ENCODE results near the gene LYPD3. TPM values are rescaled to one million over a fixed set of nuclear protein-coding genes. Genes with fewer than 3 reads are reported as not detected.
A peak's percentile ranks its signal among the peaks of the same experiment; 100 is the strongest.

Gene LYPD3
- total and polyA plus RNA-seq, 12 donors, result 0.14 to 0.75 (median 0.36) TPM; not detected in 2

DNA sequence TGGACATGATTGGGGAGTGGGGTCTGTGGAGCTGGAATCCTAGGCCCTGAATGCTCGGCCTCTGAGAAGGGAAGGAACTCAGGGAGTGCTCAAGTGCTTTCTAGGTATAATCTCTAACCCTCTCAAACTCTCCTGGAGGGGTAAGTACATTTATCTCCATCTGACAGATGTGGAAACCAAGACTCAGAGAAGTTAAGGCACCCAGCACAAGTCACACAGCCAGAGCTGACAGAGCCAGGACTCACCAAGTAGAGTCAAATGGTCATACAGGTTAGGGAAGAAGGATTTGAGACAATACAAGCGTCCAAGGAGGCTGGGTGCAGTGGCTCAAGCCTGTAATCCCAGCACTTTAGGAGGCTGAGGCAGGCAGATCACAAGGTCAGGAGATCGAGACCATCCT lies 12.9 kb upstream of the LYPD3 start:
- no peak for TF ChIP-seq CTCF (IDR thresholded peaks at IDR 0.05)
- H3K36me3 ChIP-seq, result peaks cover 0 to 19% (median 0%) of the 10 kb centered on the region in 9 donors
- peaks cover 0 to 15% (median 10%) of the 10 kb centered on the region in 9 donors for H3K4me1 ChIP-seq
- WGBS, 2 donors, result 90 to 92% methylated on average over 3 of the region's 3 CpGs
- H3K4me3 ChIP-seq, result no peak overlapping the region
- no peak overlapping the region for H3K27ac ChIP-seq
- intact Hi-C loops (cut with DNase I), result no loop called here
- H3K27me3 ChIP-seq, result no peaks in the 10 kb centered on the region
- ATAC-seq, result no peak
- no peaks in the 10 kb centered on the region for H3K9me3 ChIP-seq
- DNase-seq, result no peak

DNA sequence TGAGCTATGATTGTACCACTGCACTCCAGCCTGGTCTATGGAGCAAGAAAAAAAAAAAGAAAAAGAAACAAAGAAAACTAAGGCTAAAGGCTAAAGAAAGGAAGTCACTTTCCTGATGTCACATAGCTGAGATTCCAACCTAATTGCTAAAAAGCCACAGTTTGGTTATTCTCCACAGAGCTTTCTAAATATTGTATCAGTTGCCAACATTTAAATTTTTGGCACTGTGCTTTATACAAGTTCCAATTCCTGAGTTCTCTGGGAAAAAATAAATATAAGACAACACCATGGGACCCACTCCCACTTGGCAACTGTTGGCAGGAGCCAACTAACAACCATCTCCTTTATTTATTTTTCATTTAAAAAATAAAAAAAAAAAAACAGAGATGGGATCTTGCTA lies 11.2 kb upstream of the LYPD3 start:
- Histone ChIP-seq H3K27ac (peak overlapping the region in 2 of 10 donors; percentile 81 to 82), H3K4me3 (no peak overlapping the region), H3K9me3 (no peaks in the 10 kb centered on the region), H3K36me3 (peaks cover 0 to 19% (median 0%) of the 10 kb centered on the region in 9 donors), H3K27me3 (no peaks in the 10 kb centered on the region), H3K4me1 (peaks cover 0 to 15% (median 10%) of the 10 kb centered on the region in 9 donors)
- DNase-seq (no peak), ATAC-seq (no peak)
- intact Hi-C loops (cut with DNase I), result no loop called here
- no peak for TF ChIP-seq CTCF (IDR thresholded peaks at IDR 0.05)

DNA sequence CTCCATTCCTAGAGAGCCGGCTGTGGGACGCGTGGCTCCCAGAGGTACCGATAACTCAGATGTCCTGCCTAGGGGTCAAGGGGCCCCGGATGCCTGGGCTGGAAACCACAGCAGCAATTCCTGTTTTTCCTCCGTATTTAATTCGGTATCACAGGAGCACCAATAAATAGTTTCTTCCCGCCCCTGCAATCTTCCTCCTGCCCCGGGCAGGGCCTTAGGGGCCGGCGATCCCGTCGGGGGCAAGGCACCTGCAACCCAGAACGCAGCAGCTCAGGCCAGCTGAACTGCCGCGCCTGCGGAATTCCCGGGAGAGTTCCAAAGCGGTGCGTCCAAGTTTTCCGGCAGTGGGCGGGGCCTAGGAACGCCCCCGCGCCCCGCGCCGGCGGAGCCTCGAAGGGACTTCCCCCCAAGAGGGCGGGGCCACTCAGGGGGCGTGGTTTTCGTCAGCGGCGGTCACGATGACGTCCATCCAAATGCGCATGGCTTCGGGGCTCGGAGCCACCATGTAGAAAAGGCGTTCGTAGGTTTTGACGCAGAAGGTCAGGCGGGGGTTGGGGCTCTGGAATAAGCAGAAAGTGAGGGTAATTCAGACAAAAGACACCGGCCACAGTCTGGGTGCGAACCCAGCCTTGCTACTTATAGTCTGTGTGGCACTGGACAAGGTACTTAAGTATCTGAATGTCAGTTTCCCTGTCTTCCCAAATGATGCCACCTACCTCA lies 9.7 kb upstream of the LYPD3 start:
- H3K36me3 ChIP-seq, result peaks cover 0 to 10% (median 0%) of the 10 kb centered on the region in 9 donors
- 2% methylated on average over 46 of the region's 46 CpGs for whole genome bisulfite sequencing, 2 donors
- peaks cover 0 to 15% (median 10%) of the 10 kb centered on the region in 9 donors for H3K4me1 ChIP-seq
- H3K27ac ChIP-seq, result peak overlapping the region; percentile 35 to 84 (median 80)
- TF ChIP-seq CTCF (IDR thresholded peaks at IDR 0.05), result no peak
- H3K27me3 ChIP-seq, result no peaks in the 10 kb centered on the region
- no peaks in the 10 kb centered on the region for H3K9me3 ChIP-seq
- DNase-seq (peak; percentile 96 to 97), ATAC-seq (peak; percentile 94 to 98 (median 96))
- H3K4me3 ChIP-seq, result peak overlapping the region in 9 of 10 donors; percentile 27 to 54 (median 50)
- intact Hi-C loops (cut with DNase I), result no loop called here

GRCh38 chr19:43474487-43474886 lies 9.1 kb upstream of the LYPD3 start:
- no peak for DNase-seq
- TF ChIP-seq CTCF (IDR thresholded peaks at IDR 0.05), result no peak
- 71 to 81% methylated on average over 4 of the region's 4 CpGs for WGBS, 2 donors
- Histone ChIP-seq H3K27me3 (no peaks in the 10 kb centered on the region), H3K9me3 (no peaks in the 10 kb centered on the region), H3K36me3 (peaks cover 0 to 10% (median 0%) of the 10 kb centered on the region in 9 donors), H3K27ac (peak overlapping the region in 8 of 10 donors; percentile 69 to 84 (median 81)), H3K4me1 (peaks cover 0 to 15% (median 10%) of the 10 kb centered on the region in 9 donors), H3K4me3 (peak overlapping the region in 7 of 10 donors; percentile 41 to 54 (median 52))
- intact Hi-C loops (cut with DNase I), result no loop called here
- ATAC-seq, result no peak

All from heart right ventricle (tissue), 16 donors.